ENCODE measurements around the gene SCRG1. TPM values are rescaled to one million over a fixed set of nuclear protein-coding genes. Genes with fewer than 3 reads are reported as not detected.

Gene SCRG1
- total RNA-seq, 2 experiments from 2014 or later: not detected

GRCh38 chr4:173371292-173372192, 27.4 kb downstream of the SCRG1 start:
- Mint-ChIP-seq H3K9me3 (no peaks in the 10 kb centered on the region), H3K4me1 (peaks cover 47% of the 10 kb centered on the region), H3K36me3 (ENCODE audit: low read depth) (peaks cover 27% of the 10 kb centered on the region), H3K27me3 (no peaks in the 10 kb centered on the region), H3K4me3 (peak overlapping the region; percentile 91), H3K27ac (peak overlapping the region; percentile 84)
- POLR2A ChIA-PET: interaction anchor here (0.9 to 7.8 kb wide), 16 partner anchors 12 to 1151 kb away, joined by 3 to 710 read pairs (median 4); partner anchors contain the start of genes CEP44, FBXO8, GALNT7 and HMGB2
- peak; percentile 54 for DNase-seq
- CTCF ChIA-PET: interaction anchor here (0.8 to 6.5 kb wide), 11 partner anchors 11 to 70 kb away, joined by 3 to 90 read pairs (median 5); partner anchors contain the start of gene HMGB2

GRCh38 chr4:173370477-173371291, 28.2 kb downstream of the SCRG1 start, which contains the start of gene SAP30:
Gene SAP30, plus strand, starts transcription at chr4:173370954. Its CDS starts 229 bp downstream, at chr4:173371183.
- H3K27ac Mint-ChIP-seq: peak within 1 kb of the TSS; percentile 97
- H3K36me3 Mint-ChIP-seq (ENCODE audit: low read depth): peaks cover 24% of the 10 kb centered on the region
- H3K9me3 Mint-ChIP-seq: no peaks in the 10 kb centered on the region
- H3K4me1 Mint-ChIP-seq: peaks cover 52% of the 10 kb centered on the region
- H3K4me3 Mint-ChIP-seq: peak within 1 kb of the TSS; percentile 100
- DNase-seq: peak; percentile 97
- CTCF ChIA-PET: interaction anchor here (0.6 to 6.5 kb wide), 11 partner anchors 10 to 69 kb away, joined by 3 to 90 read pairs (median 5); partner anchors contain the start of gene HMGB2
- POLR2A ChIA-PET: interaction anchor here (0.9 to 7.8 kb wide), 12 partner anchors 12 to 1152 kb away, joined by 3 to 710 read pairs (median 5); partner anchors contain the start of genes CEP44, FBXO8, GALNT7 and HMGB2
- H3K27me3 Mint-ChIP-seq: no peaks in the 10 kb centered on the region

DNA sequence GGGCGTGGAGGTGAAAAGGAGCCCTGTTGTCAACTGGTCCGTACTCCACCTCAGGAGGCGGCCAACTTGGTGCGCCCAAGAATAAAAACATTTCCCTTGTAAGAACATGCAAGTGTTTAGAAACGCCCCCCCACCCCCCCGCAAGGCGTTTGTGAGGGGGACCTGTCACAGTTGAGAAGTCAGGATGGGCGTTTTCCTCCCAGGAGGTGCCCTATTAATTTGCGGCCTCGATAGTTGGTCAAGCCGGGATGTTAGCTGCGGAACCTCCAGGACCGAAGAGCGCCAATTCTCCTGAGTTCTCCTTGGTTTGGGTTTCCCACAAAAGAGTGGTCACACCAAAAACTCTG, 28.8 kb downstream of the SCRG1 start:
- H3K27ac Mint-ChIP-seq: peak overlapping the region; percentile 97
- H3K4me1 Mint-ChIP-seq: peaks cover 56% of the 10 kb centered on the region
- DNase-seq: peak; percentile 72
- peaks cover 25% of the 10 kb centered on the region for H3K36me3 Mint-ChIP-seq (ENCODE audit: low read depth)
- H3K9me3 Mint-ChIP-seq: no peaks in the 10 kb centered on the region
- ChIA-PET POLR2A (interaction anchor here (0.9 to 7.8 kb wide), 9 partner anchors 12 to 1152 kb away, joined by 3 to 710 read pairs (median 3); partner anchors contain the start of genes GALNT7, HMGB2 and HPGD), CTCF (interaction anchor here (0.6 to 6.5 kb wide), 11 partner anchors 9 to 914 kb away, joined by 3 to 90 read pairs (median 4); partner anchors contain the start of gene HMGB2)
- H3K4me3 Mint-ChIP-seq: peak overlapping the region; percentile 100
- H3K27me3 Mint-ChIP-seq: no peaks in the 10 kb centered on the region

DNA sequence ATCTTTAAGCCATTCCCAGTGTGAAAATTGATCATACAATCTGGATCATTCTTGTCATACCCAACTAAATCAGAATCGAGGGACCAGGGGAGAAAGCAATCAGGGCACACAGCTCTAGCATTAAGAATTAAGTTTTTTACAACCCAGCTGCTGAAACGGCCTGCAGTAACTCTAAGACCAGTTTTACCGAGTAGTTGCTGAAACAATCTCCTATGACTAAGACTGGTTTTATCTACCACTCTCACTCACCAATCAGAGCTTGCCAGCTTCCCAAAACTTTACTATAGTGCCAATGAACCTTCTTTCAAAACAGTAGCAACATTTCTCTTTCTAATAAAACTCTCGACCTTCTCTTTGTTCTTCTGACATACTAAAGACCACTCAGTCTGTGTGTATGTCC, 31.0 kb downstream of the SCRG1 start:
- peaks cover 46% of the 10 kb centered on the region for H3K4me1 Mint-ChIP-seq
- H3K9me3 Mint-ChIP-seq: no peaks in the 10 kb centered on the region
- POLR2A ChIA-PET: interaction anchor here (0.6 to 7.8 kb wide), 6 partner anchors 10 to 200 kb away, joined by 3 to 710 read pairs (median 4); partner anchors contain the start of genes GALNT7 and HMGB2
- H3K4me3 Mint-ChIP-seq: peak overlapping the region; percentile 63
- CTCF ChIA-PET: interaction anchor here (0.9 to 6.5 kb wide), 6 partner anchors 28 to 66 kb away, joined by 3 to 90 read pairs (median 4); partner anchors contain the start of gene HMGB2
- DNase-seq: no peak
- peaks cover 26% of the 10 kb centered on the region for H3K36me3 Mint-ChIP-seq (ENCODE audit: low read depth)
- H3K27me3 Mint-ChIP-seq: no peaks in the 10 kb centered on the region
- H3K27ac Mint-ChIP-seq: peak overlapping the region; percentile 60

- H3K27ac Mint-ChIP-seq: peak overlapping the region; percentile 33
- CTCF ChIA-PET: interaction anchor here (0.9 to 6.5 kb wide), 6 partner anchors 28 to 66 kb away, joined by 3 to 90 read pairs (median 4); partner anchors contain the start of gene HMGB2
- DNase-seq: no peak
- POLR2A ChIA-PET: interaction anchor here (0.8 to 7.8 kb wide), 6 partner anchors 22 to 199 kb away, joined by 3 to 710 read pairs (median 4); partner anchors contain the start of genes GALNT7 and HMGB2
- H3K4me1 Mint-ChIP-seq: peaks cover 41% of the 10 kb centered on the region
- no peaks in the 10 kb centered on the region for H3K9me3 Mint-ChIP-seq
- H3K4me3 Mint-ChIP-seq: peak overlapping the region; percentile 42
- H3K36me3 Mint-ChIP-seq (ENCODE audit: low read depth): peaks cover 26% of the 10 kb centered on the region
- H3K27me3 Mint-ChIP-seq: no peaks in the 10 kb centered on the region
Measured at GRCh38 chr4:173367285-173367684, 31.6 kb downstream of the SCRG1 start.

DNA sequence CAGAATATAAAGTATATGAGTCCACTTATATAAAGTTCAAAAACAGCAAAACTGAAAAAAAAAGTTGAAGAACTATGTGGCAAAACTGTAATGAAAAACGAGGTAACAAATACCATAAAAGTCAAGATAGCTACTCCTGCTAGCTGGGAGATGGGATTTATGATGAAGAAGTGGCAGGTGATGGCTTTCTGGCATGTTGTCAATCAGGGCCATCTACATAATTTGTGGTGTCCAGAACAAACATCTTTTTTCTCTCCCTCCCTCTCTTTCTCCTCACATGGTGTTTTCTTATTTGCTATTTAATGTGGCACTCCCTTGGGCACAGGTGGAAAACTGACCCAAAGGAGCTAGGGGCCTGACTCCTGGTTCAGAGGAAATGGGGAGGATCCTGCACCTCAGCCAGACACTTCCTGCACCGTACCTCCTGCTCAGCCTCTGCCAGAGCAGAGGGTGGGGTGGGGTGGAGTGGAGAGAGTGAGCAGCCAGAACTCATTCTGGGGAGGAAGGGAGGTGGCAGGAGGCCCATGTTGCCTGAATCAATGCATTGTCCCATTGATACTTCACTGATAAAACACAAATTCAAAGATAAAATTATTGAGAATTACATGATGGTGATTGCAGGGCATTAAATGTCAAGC, 33.4 kb downstream of the SCRG1 start:
- H3K9me3 Mint-ChIP-seq: no peaks in the 10 kb centered on the region
- no peaks in the 10 kb centered on the region for H3K27me3 Mint-ChIP-seq
- peaks cover 16% of the 10 kb centered on the region for H3K36me3 Mint-ChIP-seq (ENCODE audit: low read depth)
- H3K27ac Mint-ChIP-seq: peak overlapping the region; percentile 51
- POLR2A ChIA-PET: interaction anchor here (1.3 to 2.5 kb wide), 2 partner anchors 31 to 34 kb away, joined by 6 to 28 read pairs; partner anchors contain the start of gene HMGB2
- H3K4me3 Mint-ChIP-seq: no peak overlapping the region
- peak; percentile 40 for DNase-seq
- peaks cover 39% of the 10 kb centered on the region for H3K4me1 Mint-ChIP-seq
- CTCF ChIA-PET: interaction anchor here (0.9 kb wide), 1 partner anchor 9 kb away, joined by 3 read pairs; no protein-coding TSS in a partner anchor

GRCh38 chr4:173362666-173363065, 36.2 kb downstream of the SCRG1 start:
- Mint-ChIP-seq H3K27ac (no peak overlapping the region), H3K27me3 (peaks cover 3% of the 10 kb centered on the region), H3K9me3 (no peaks in the 10 kb centered on the region), H3K4me1 (peaks cover 30% of the 10 kb centered on the region), H3K4me3 (no peak overlapping the region), H3K36me3 (ENCODE audit: low read depth) (peaks cover 16% of the 10 kb centered on the region)
- ChIA-PET CTCF (no interaction called here), POLR2A (no interaction called here)
- DNase-seq: no peak

- H3K4me3 Mint-ChIP-seq: no peak overlapping the region
- CTCF ChIA-PET: interaction anchor here (0.7 to 1.2 kb wide), 3 partner anchors 9 to 347 kb away, joined by 3 to 11 read pairs (median 3); partner anchors contain the start of gene SAP30
- no peak overlapping the region for H3K27ac Mint-ChIP-seq
- DNase-seq: no peak
- peaks cover 3% of the 10 kb centered on the region for H3K27me3 Mint-ChIP-seq
- H3K4me1 Mint-ChIP-seq: peaks cover 11% of the 10 kb centered on the region
- H3K9me3 Mint-ChIP-seq: no peaks in the 10 kb centered on the region
- POLR2A ChIA-PET: interaction anchor here (1.3 kb wide), 1 partner anchor 27 kb away, joined by 10 read pairs; the partner anchor contains the start of gene HMGB2
- peaks cover 12% of the 10 kb centered on the region for H3K36me3 Mint-ChIP-seq (ENCODE audit: low read depth)
Measured at GRCh38 chr4:173360587-173361221, 38.2 kb downstream of the SCRG1 start.

DNA sequence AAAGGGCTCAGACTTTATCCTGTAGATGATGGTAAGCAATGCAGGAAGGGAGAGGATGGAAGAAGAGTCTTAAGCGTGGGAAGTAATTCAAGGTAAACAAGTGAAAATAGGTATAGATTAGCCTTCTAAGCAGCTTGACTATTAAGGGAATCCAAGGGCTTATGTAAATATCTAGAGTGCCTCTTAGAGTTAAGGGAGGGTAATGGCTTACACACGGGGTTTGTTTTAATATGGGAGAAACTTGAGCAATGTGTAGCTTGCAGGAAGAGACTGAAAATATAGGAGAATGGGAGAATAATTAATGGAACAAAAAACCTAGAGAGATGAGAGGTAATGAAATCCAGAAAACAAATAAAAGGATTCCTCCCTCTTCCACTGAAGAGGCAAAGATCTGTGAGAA, 41.0 kb downstream of the SCRG1 start:
- CTCF ChIA-PET: interaction anchor here (0.9 to 1.0 kb wide), 2 partner anchors 12 to 56 kb away, joined by 3 read pairs; no protein-coding TSS in a partner anchor
- Mint-ChIP-seq H3K9me3 (no peaks in the 10 kb centered on the region), H3K27ac (no peak overlapping the region), H3K27me3 (peaks cover 9% of the 10 kb centered on the region), H3K36me3 (ENCODE audit: low read depth) (no peaks in the 10 kb centered on the region), H3K4me3 (no peak overlapping the region), H3K4me1 (peaks cover 3% of the 10 kb centered on the region)
- DNase-seq: no peak
- POLR2A ChIA-PET: interaction anchor here (3.5 to 4.5 kb wide), 2 partner anchors 12 to 23 kb away, joined by 15 to 24 read pairs; partner anchors contain the start of genes HMGB2 and SAP30

DNA sequence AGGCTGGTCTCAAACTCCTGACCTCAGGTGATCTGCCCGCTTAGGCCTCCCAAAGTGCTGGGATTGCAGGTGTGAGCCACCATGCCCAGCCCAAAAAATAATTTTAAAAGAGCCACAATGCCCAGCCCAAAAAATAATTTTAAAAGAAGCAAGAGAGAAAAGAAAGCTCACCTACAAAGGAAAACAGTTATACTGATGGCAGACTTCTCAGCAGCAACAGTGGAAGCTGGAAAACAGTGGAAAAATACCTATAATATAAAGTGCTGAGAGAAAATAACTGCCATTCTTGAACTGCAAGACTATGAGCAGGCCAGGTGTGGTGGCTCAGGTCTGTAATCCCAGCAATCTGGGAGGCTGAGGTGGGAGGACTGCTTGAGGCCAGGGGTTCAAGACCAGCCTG, 51.4 kb downstream of the SCRG1 start:
- H3K9me3 Mint-ChIP-seq: peaks cover 5% of the 10 kb centered on the region

DNA sequence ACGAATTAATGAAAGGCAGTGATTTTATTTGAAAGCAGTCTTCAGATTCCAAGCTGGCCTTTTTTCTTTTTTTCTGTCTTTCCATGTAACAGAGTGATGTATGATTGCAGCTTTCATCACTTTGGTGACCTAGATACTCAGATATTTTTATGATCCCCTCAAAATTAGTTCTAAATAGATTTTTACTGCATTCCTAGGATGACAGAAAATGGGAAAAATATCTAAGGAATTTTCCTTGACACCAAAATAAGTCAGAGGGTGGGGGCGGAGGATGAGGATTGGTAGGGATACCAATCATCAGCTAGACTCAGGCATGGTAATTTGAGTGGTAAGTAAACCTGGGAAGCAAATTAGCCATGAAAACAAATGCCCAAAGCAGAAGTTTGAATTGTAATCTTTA, 52.8 kb downstream of the SCRG1 start:
- DNase-seq: no peak
- Mint-ChIP-seq H3K4me3 (no peak overlapping the region), H3K4me1 (no peaks in the 10 kb centered on the region), H3K27me3 (peaks cover 16% of the 10 kb centered on the region), H3K9me3 (peaks cover 5% of the 10 kb centered on the region), H3K27ac (no peak overlapping the region), H3K36me3 (ENCODE audit: low read depth) (peaks cover 3% of the 10 kb centered on the region)
- POLR2A ChIA-PET: interaction anchor here (0.9 to 6.2 kb wide), 3 partner anchors 11 to 21 kb away, joined by 3 to 46 read pairs (median 3); partner anchors contain the start of gene HMGB2
- CTCF ChIA-PET: interaction anchor here (1.0 to 2.1 kb wide), 3 partner anchors 11 to 74 kb away, joined by 3 to 12 read pairs (median 10); partner anchors contain the start of gene HMGB2

More for the DNA sequence above, 51.4 kb downstream of the SCRG1 start:
- Mint-ChIP-seq H3K4me1 (no peaks in the 10 kb centered on the region), H3K4me3 (no peak overlapping the region), H3K27me3 (peaks cover 14% of the 10 kb centered on the region), H3K27ac (no peak overlapping the region), H3K36me3 (ENCODE audit: low read depth) (peaks cover 3% of the 10 kb centered on the region)
- no peak for DNase-seq
- POLR2A ChIA-PET: interaction anchor here (6.2 kb wide), 1 partner anchor 12 kb away, joined by 46 read pairs; the partner anchor contains the start of gene HMGB2
- CTCF ChIA-PET: interaction anchor here (1.1 to 2.0 kb wide), 2 partner anchors 29 to 73 kb away, joined by 5 to 10 read pairs; no protein-coding TSS in a partner anchor

Data from activated CD4-positive, alpha-beta memory T cell treated with anti-CD3 and anti-CD28 coated beads, Interleukin-2, amount 10 ng/mL, durations not matched to agents 7 days and 5 days (primary cell).